GM21526 (cell line): Measurements from ENCODE around the gene CLCN2.
A peak's percentile ranks its signal among the peaks of the same experiment; 100 is the strongest.

Source experiments
- ATAC-seq: cut with Tn5 transposase; IDR thresholded peaks from one replicate; pipeline ENCODE4 v1.9.1; 2021; ENCODE audit warnings: moderate library complexity; ENCODE audit not compliant: unreplicated experiment, low FRiP score

Gene CLCN2

GRCh38 chr3:184361932-184362667 lies 695 bp upstream of the CLCN2 start:
- peak; percentile 2 for ATAC-seq

GRCh38 chr3:184360929-184361531 lies 375 bp downstream of the CLCN2 start:
- peak; percentile 1 for ATAC-seq

- ATAC-seq: no peak
Observed at GRCh38 chr3:184360070-184360928, 1.1 kb downstream of the CLCN2 start.

GRCh38 chr3:184359610-184360009 lies 1.8 kb downstream of the CLCN2 start:
- ATAC-seq: no peak

- ATAC-seq: no peak
Observed at GRCh38 chr3:184358921-184359350, 2.5 kb downstream of the CLCN2 start.

- no peak for ATAC-seq
Observed at GRCh38 chr3:184358124-184358767, 3.2 kb downstream of the CLCN2 start.

- ATAC-seq: no peak
Observed at GRCh38 chr3:184357248-184358123, 3.9 kb downstream of the CLCN2 start.

GRCh38 chr3:184355261-184356040 lies 6.0 kb downstream of the CLCN2 start:
- ATAC-seq: no peak

- ATAC-seq: no peak
Observed at GRCh38 chr3:184354754-184355153, 6.7 kb downstream of the CLCN2 start.

GRCh38 chr3:184354121-184354728 lies 7.2 kb downstream of the CLCN2 start:
- ATAC-seq: no peak

- ATAC-seq: no peak
Observed at GRCh38 chr3:184353546-184353941, 7.9 kb downstream of the CLCN2 start.

GRCh38 chr3:184352897-184353545 lies 8.4 kb downstream of the CLCN2 start:
- ATAC-seq: no peak

- ATAC-seq: no peak
Observed at GRCh38 chr3:184352149-184352785, 9.1 kb downstream of the CLCN2 start.

GRCh38 chr3:184351511-184352148 lies 9.8 kb downstream of the CLCN2 start:
- ATAC-seq: no peak

- no peak for ATAC-seq
Observed at GRCh38 chr3:184350618-184351017, 10.8 kb downstream of the CLCN2 start.

- ATAC-seq: no peak
Observed at GRCh38 chr3:184349563-184350470, 11.6 kb downstream of the CLCN2 start.
